AG09319 (cell line): ENCODE data around the gene SKA2.
"Not testable (repeated sequence)": the region's sequence is repeated elsewhere in the genome, so short reads cannot be mapped to it uniquely, and the experiment has no call there.

Experiments
- DNase-seq: peaks from one replicate; pipeline ENCODE4 v3.0.0-alpha.2; 2010; ENCODE audit warnings: low read depth; ENCODE audit errors: extremely low read depth
- TF ChIP-seq, protein P1 (sequence below): IDR thresholded peaks from 2 replicates; pipeline ENCODE4 v1.5.1; 2011; ENCODE audit warnings: low read depth, mild to moderate bottlenecking, inconsistent platforms, low read length, moderate library complexity

The SKA2 gene

GRCh38 chr17:59094861-59095530 is 60.0 kb downstream of the SKA2 start:
- no peak for DNase-seq
- TF ChIP-seq, protein P1, sequence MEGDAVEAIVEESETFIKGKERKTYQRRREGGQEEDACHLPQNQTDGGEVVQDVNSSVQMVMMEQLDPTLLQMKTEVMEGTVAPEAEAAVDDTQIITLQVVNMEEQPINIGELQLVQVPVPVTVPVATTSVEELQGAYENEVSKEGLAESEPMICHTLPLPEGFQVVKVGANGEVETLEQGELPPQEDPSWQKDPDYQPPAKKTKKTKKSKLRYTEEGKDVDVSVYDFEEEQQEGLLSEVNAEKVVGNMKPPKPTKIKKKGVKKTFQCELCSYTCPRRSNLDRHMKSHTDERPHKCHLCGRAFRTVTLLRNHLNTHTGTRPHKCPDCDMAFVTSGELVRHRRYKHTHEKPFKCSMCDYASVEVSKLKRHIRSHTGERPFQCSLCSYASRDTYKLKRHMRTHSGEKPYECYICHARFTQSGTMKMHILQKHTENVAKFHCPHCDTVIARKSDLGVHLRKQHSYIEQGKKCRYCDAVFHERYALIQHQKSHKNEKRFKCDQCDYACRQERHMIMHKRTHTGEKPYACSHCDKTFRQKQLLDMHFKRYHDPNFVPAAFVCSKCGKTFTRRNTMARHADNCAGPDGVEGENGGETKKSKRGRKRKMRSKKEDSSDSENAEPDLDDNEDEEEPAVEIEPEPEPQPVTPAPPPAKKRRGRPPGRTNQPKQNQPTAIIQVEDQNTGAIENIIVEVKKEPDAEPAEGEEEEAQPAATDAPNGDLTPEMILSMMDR, result no peak

DNA sequence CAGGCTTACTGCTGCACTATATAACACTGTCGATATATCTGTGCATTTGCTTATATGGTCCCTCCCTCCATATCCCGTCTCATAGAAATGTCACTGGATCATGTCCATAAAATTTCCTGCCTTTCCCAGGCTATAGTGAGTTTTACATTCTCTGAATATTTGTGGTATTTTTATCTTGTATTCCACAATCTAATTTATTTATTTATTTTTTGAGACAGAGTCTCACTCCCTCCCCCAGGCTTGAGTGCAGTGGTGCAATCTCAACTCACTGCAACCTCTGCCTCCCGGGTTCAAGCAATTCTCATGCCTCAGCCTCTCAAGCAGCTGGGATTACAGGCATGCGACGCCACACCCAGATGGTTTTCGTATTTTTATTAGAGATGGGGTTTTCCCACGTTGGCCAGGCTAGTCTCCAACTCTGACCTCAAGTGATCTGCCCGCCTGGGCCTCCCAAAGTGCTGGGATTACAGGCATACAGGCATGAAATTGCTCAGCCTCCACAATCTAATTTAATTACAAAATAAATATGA is 61.2 kb downstream of the SKA2 start:
- peak; percentile 87 for DNase-seq
- TF ChIP-seq, protein P1, result no peak

DNA sequence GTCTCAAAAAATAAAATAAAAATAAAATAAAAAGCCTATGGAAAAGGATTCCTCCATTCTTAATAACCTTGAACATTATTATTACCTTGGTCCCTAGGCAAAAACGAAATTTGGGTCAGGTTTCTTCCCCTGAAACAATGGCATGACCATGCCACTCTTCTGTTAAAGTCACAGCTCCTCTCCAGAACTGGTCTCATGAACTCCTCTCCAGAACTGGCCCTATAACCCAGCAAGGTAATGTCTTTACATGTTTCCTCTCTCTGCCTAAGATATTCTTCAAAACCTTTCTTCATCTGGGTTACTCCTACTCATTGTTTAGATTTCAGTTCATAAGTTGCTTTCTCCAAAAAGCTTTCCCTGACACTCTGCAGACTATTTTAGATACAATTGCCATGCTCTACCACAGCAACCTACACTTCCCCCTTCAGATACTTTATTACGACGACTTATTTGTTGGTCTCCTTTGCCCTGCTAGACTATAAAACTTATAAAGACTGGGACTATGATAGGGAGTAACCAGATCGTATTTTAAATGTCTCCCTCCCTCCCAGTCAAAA is 61.8 kb downstream of the SKA2 start:
- DNase-seq, result no peak
- TF ChIP-seq, protein P1, result no peak

DNA sequence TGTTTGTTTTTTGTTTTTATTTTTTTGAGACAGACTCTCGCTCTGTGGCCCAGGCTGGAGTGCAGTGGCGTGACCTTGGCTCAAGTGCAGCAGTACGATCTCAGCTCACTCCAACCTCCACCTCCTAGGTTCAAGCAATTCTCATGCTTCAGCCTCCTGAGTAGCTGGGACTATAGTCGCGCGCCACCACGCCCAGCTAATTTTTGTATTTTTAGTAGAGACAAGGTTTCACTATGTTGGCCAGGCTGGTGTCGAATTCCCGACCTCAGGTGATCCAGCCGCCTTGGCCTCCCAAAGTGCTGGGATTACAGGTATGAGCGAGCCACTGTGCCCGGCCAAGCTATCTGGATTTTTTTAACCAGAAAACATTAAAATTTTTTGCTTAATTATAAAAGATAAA is 64.4 kb downstream of the SKA2 start:
- DNase-seq, result not testable (repeated sequence)

- TF ChIP-seq, protein P1, result no peak
- DNase-seq, result no peak
These were observed 70.8 kb downstream of the SKA2 start for GRCh38 chr17:59084154-59084553.

GRCh38 chr17:59074494-59074893 is 80.5 kb downstream of the SKA2 start:
- DNase-seq, result peak; percentile 22
- TF ChIP-seq, protein P1, result no peak

DNA sequence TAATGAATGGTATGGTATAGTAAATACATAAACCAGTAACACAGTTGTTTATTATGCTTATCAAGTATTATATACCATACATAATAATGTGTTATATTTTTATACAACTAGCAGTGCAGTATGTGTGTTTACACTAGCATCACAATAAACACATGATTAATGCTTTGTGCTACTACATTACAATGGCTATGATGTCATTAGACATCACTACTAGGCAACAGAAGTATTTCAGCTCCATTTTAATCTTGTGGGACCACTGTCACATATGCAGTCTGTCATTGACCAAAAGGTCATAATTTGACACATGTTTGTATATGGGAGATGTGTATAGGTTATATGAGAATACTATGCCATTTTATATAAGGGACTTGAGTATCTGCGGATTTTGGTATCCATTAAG is 81.0 kb downstream of the SKA2 start:
- TF ChIP-seq, protein P1, result no peak
- no peak for DNase-seq

DNA sequence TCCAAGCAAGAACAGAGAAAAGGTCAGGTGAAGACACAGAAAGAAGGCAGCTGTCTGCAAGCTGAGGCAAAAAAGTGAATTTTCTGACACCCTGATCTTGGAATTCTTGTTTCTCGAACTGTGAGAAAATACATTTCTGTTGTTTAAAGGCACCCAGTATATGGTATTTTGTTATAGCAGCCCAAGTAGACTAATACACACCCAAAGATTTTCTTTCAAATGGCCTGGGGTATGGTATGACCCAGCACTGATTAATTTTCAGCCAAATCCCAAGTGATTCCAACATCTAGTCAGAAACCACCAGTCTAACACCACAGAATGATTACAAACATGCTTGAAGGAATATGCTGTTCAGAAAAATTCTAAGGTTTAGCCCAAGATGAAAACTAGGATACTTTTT is 85.1 kb downstream of the SKA2 start:
- TF ChIP-seq, protein P1, result no peak
- no peak for DNase-seq
